ENCODE results near the gene ADCY2.

Gene ADCY2

GRCh38 chr5:7546555-7546954 is 150.6 kb downstream of the ADCY2 start:
- Histone ChIP-seq H3K36me3 (ENCODE audit: control insufficient read depth, low read length) (no peaks in the 10 kb centered on the region), H3K27ac (ENCODE audit: low read depth, low read length) (no peak overlapping the region), H4K20me1 (ENCODE audit: control insufficient read depth, insufficient read depth, low read depth, low read length) (no peaks in the 10 kb centered on the region), H3K4me2 (ENCODE audit: low read length) (no peak overlapping the region), H3F3A (ENCODE audit: control insufficient read depth, insufficient read depth) (no peaks in the 10 kb centered on the region), H3K4me3 (ENCODE audit: low read length) (no peak overlapping the region), H3K9me3 (ENCODE audit: control insufficient read depth, insufficient read depth, low read length) (no peaks in the 10 kb centered on the region), H3K79me2 (ENCODE audit: control insufficient read depth, low read length) (no peaks in the 10 kb centered on the region), H3K9me2 (replicated peaks; ENCODE audit: control insufficient read depth, low read length) (no peaks in the 10 kb centered on the region), H3K27me3 (ENCODE audit: control insufficient read depth, low read length) (no peaks in the 10 kb centered on the region), H3K4me1 (ENCODE audit: control insufficient read depth, low read length) (no peaks in the 10 kb centered on the region)
- TF ChIP-seq CTCF (IDR thresholded peaks at IDR 0.05; ENCODE audit: low read depth, low read length, poor library complexity, severe bottlenecking) (no peak), EZH2phosphoT487 (IDR thresholded peaks at IDR 0.05; ENCODE audit: borderline replicate concordance, low read length) (no peak)

- H3K9me2 ChIP-seq (replicated peaks; ENCODE audit: control insufficient read depth, low read length): no peaks in the 10 kb centered on the region
- H3K36me3 ChIP-seq (ENCODE audit: control insufficient read depth, low read length): no peaks in the 10 kb centered on the region
- no peaks in the 10 kb centered on the region for H3K27me3 ChIP-seq (ENCODE audit: control insufficient read depth, low read length)
- no peaks in the 10 kb centered on the region for H3K4me1 ChIP-seq (ENCODE audit: control insufficient read depth, low read length)
- no peaks in the 10 kb centered on the region for H4K20me1 ChIP-seq (ENCODE audit: control insufficient read depth, insufficient read depth, low read depth, low read length)
- H3K9me3 ChIP-seq (ENCODE audit: control insufficient read depth, insufficient read depth, low read length): no peaks in the 10 kb centered on the region
- TF ChIP-seq CTCF (IDR thresholded peaks at IDR 0.05; ENCODE audit: low read depth, low read length, poor library complexity, severe bottlenecking): no peak
- TF ChIP-seq EZH2phosphoT487 (IDR thresholded peaks at IDR 0.05; ENCODE audit: borderline replicate concordance, low read length): no peak
- H3K4me2 ChIP-seq (ENCODE audit: low read length): no peak overlapping the region
- H3F3A ChIP-seq (ENCODE audit: control insufficient read depth, insufficient read depth): no peaks in the 10 kb centered on the region
- H3K79me2 ChIP-seq (ENCODE audit: control insufficient read depth, low read length): no peaks in the 10 kb centered on the region
- H3K4me3 ChIP-seq (ENCODE audit: low read length): no peak overlapping the region
- no peak overlapping the region for H3K27ac ChIP-seq (ENCODE audit: low read depth, low read length)
These were observed 152.7 kb downstream of the ADCY2 start for GRCh38 chr5:7548596-7548995.

- H3K9me3 ChIP-seq (ENCODE audit: control insufficient read depth, insufficient read depth, low read length): no peaks in the 10 kb centered on the region
- no peak overlapping the region for H3K4me3 ChIP-seq (ENCODE audit: low read length)
- H3K36me3 ChIP-seq (ENCODE audit: control insufficient read depth, low read length): no peaks in the 10 kb centered on the region
- no peaks in the 10 kb centered on the region for H3K27me3 ChIP-seq (ENCODE audit: control insufficient read depth, low read length)
- no peaks in the 10 kb centered on the region for H3K79me2 ChIP-seq (ENCODE audit: control insufficient read depth, low read length)
- H3K4me2 ChIP-seq (ENCODE audit: low read length): no peak overlapping the region
- H3K27ac ChIP-seq (ENCODE audit: low read depth, low read length): no peak overlapping the region
- H4K20me1 ChIP-seq (ENCODE audit: control insufficient read depth, insufficient read depth, low read depth, low read length): no peaks in the 10 kb centered on the region
- no peaks in the 10 kb centered on the region; the same call in 1 of the 2 replicates for H3K9me2 ChIP-seq (replicated peaks; ENCODE audit: control insufficient read depth, low read length)
- no peaks in the 10 kb centered on the region for H3F3A ChIP-seq (ENCODE audit: control insufficient read depth, insufficient read depth)
- TF ChIP-seq CTCF (IDR thresholded peaks at IDR 0.05; ENCODE audit: low read depth, low read length, poor library complexity, severe bottlenecking) (no peak), EZH2phosphoT487 (IDR thresholded peaks at IDR 0.05; ENCODE audit: borderline replicate concordance, low read length) (no peak)
- no peaks in the 10 kb centered on the region for H3K4me1 ChIP-seq (ENCODE audit: control insufficient read depth, low read length)
These were observed 169.6 kb downstream of the ADCY2 start for GRCh38 chr5:7565559-7565958.

Measured in DOHH2 (cell line).